Endothelial cell (in vitro differentiated cells): Measurements from ENCODE around the gene ADORA3. TPM values are rescaled to one million over a fixed set of nuclear protein-coding genes. Genes with fewer than 3 reads are reported as not detected.

Source experiments
- DNase-seq: peaks from one replicate; pipeline ENCODE4 v3.0.0; 2021; ENCODE audit warnings: low spot score
- H3K27ac Mint-ChIP-seq: one replicate; pipeline ENCODE4 v1.8.0; 2021; ENCODE audit warnings: mixed read lengths, inconsistent platforms; ENCODE audit not compliant: unreplicated experiment
- H3K27me3 Mint-ChIP-seq: one replicate; pipeline ENCODE4 v1.8.0; 2021; ENCODE audit warnings: mild to moderate bottlenecking, moderate library complexity, mixed read lengths, inconsistent platforms; ENCODE audit not compliant: unreplicated experiment
- H3K36me3 Mint-ChIP-seq: one replicate; pipeline ENCODE4 v1.8.0; 2021; ENCODE audit warnings: mild to moderate bottlenecking, low read depth, mixed read lengths, inconsistent platforms; ENCODE audit not compliant: unreplicated experiment
- H3K4me1 Mint-ChIP-seq: one replicate; pipeline ENCODE4 v1.8.0; 2021; ENCODE audit warnings: mild to moderate bottlenecking, mixed read lengths, inconsistent platforms; ENCODE audit not compliant: unreplicated experiment
- H3K4me3 Mint-ChIP-seq: one replicate; pipeline ENCODE4 v1.8.0; 2021; ENCODE audit warnings: mild to moderate bottlenecking, mixed read lengths, inconsistent platforms; ENCODE audit not compliant: unreplicated experiment
- H3K9me3 Mint-ChIP-seq: one replicate; pipeline ENCODE4 v1.8.0; 2021; ENCODE audit warnings: mixed read lengths, inconsistent platforms; ENCODE audit not compliant: unreplicated experiment
- CTCF ChIP-seq: fragments of 200-600 bp; sonication (generic); IDR thresholded peaks from one replicate; pipeline ENCODE4 v1.5.0; 2021; ENCODE audit warnings: antibody characterized with exemption; ENCODE audit not compliant: unreplicated experiment
- total RNA-seq: library from RNA; stranded (reverse); fragmentation: NEBNext Ultra II Directional; extraction: Animal tissue kit (Norgen Biotek cat#: 25700); gene quantifications from one replicate; pipeline ENCODE4 v1.2.1, GENCODE V29; 2021; ENCODE audit not compliant: unreplicated experiment

ADORA3 gene
- total RNA-seq, 1 donor from 2014 or later, result 0.13 TPM

- no peak overlapping the region for H3K27ac Mint-ChIP-seq
- H3K36me3 Mint-ChIP-seq, result no peaks in the 10 kb centered on the region
- peaks cover 7% of the 10 kb centered on the region for H3K27me3 Mint-ChIP-seq
- H3K4me1 Mint-ChIP-seq, result peaks cover 26% of the 10 kb centered on the region
- DNase-seq, result no peak
- no peak overlapping the region for H3K4me3 Mint-ChIP-seq
- no peak for TF ChIP-seq CTCF
- H3K9me3 Mint-ChIP-seq, result no peaks in the 10 kb centered on the region
Measured at GRCh38 chr1:111452581-111452980, 50.9 kb downstream of the ADORA3 start.

- DNase-seq, result no peak
- TF ChIP-seq CTCF, result no peak
- no peaks in the 10 kb centered on the region for H3K9me3 Mint-ChIP-seq
- H3K4me3 Mint-ChIP-seq, result peak overlapping the region; percentile 99
- H3K36me3 Mint-ChIP-seq, result peaks cover 13% of the 10 kb centered on the region
- H3K27ac Mint-ChIP-seq, result peak overlapping the region; percentile 99
- H3K4me1 Mint-ChIP-seq, result peaks cover 40% of the 10 kb centered on the region
- H3K27me3 Mint-ChIP-seq, result peaks cover 7% of the 10 kb centered on the region
Measured at GRCh38 chr1:111450185-111450584, 53.2 kb downstream of the ADORA3 start.

GRCh38 chr1:111449703-111450017 is 53.8 kb downstream of the ADORA3 start:
- Mint-ChIP-seq H3K27ac (peak overlapping the region; percentile 99), H3K4me1 (peaks cover 40% of the 10 kb centered on the region), H3K27me3 (peaks cover 7% of the 10 kb centered on the region), H3K9me3 (no peaks in the 10 kb centered on the region), H3K36me3 (peaks cover 13% of the 10 kb centered on the region), H3K4me3 (peak overlapping the region; percentile 99)
- no peak for TF ChIP-seq CTCF
- DNase-seq, result no peak

Other genes with a start within 250 kb of the ADORA3 start
- not detected for gene CHIA, start 212.8 kb downstream of the ADORA3 start, total RNA-seq
- 3.4 TPM for gene OVGP1, start 75.9 kb downstream of the ADORA3 start, total RNA-seq
- gene WDR77, start 54.4 kb downstream of the ADORA3 start, total RNA-seq, result 46.2 TPM
- 211 TPM for gene ATP5PB, start 54.2 kb downstream of the ADORA3 start, total RNA-seq
- gene C1orf162, start 29.6 kb downstream of the ADORA3 start, total RNA-seq, result 0.95 TPM
- 1.1 TPM for gene TMIGD3, start within 50 bp of the ADORA3 start, total RNA-seq
- gene RAP1A, start 116.2 kb upstream of the ADORA3 start, total RNA-seq, result 41.7 TPM
- gene INKA2, start 235.8 kb upstream of the ADORA3 start, total RNA-seq, result 5.6 TPM